ENCODE results near the gene DDX1.

- TF ChIP-seq CTCF (IDR thresholded peaks at IDR 0.05) (no peak), POLR2A (IDR thresholded peaks at IDR 0.05) (no peak)
These were observed 49.1 kb downstream of the DDX1 start for GRCh38 chr2:15640784-15641183.
